Inferior parietal cortex (tissue), 1 donor: ENCODE measurements around the gene CMYA5.
"Not testable (repeated sequence)": the region's sequence is repeated elsewhere in the genome, so short reads cannot be mapped to it uniquely, and the experiment has no call there.

Source experiments
- DNase-seq: peaks from one replicate; pipeline ENCODE4 v3.0.0-alpha.2; 2016; ENCODE audit errors: extremely low spot score

CMYA5 gene

GRCh38 chr5:79689541-79690466 is at the start of gene CMYA5:
TSS of gene CMYA5 (plus strand) at chr5:79689836. CDS start at chr5:79689908, 72 bp downstream.
- DNase-seq: no peak

GRCh38 chr5:79640571-79641055 is 49.0 kb upstream of the CMYA5 start:
- DNase-seq: no peak

- DNase-seq: no peak
Measured at GRCh38 chr5:79641414-79641813, 48.2 kb upstream of the CMYA5 start.

GRCh38 chr5:79642210-79642609 is 47.4 kb upstream of the CMYA5 start:
- no peak for DNase-seq

GRCh38 chr5:79653843-79654242 is 35.8 kb upstream of the CMYA5 start:
- no peak for DNase-seq

GRCh38 chr5:79663212-79663611 is 26.4 kb upstream of the CMYA5 start:
- no peak for DNase-seq

GRCh38 chr5:79666758-79667157 is 22.9 kb upstream of the CMYA5 start:
- peak; percentile 4 for DNase-seq

GRCh38 chr5:79672392-79672791 is 17.2 kb upstream of the CMYA5 start:
- no peak for DNase-seq

GRCh38 chr5:79676354-79676753 is 13.3 kb upstream of the CMYA5 start:
- not testable (repeated sequence) for DNase-seq

GRCh38 chr5:79682102-79682501 is 7.5 kb upstream of the CMYA5 start:
- DNase-seq: not testable (repeated sequence)

- DNase-seq: no peak
Measured at GRCh38 chr5:79684782-79685181, 4.9 kb upstream of the CMYA5 start.

- DNase-seq: no peak
Measured at GRCh38 chr5:79685627-79686026, 4.0 kb upstream of the CMYA5 start.

- no peak for DNase-seq
Measured at GRCh38 chr5:79686799-79687198, 2.8 kb upstream of the CMYA5 start.

- DNase-seq: no peak
Measured at GRCh38 chr5:79687889-79688288, 1.7 kb upstream of the CMYA5 start.

GRCh38 chr5:79691007-79691406 is 1.4 kb downstream of the CMYA5 start:
- DNase-seq: no peak

- DNase-seq: no peak
Measured at GRCh38 chr5:79692596-79692995, 3.0 kb downstream of the CMYA5 start.

- no peak for DNase-seq
Measured at GRCh38 chr5:79694183-79694582, 4.5 kb downstream of the CMYA5 start.

GRCh38 chr5:79694652-79695051 is 5.0 kb downstream of the CMYA5 start:
- DNase-seq: no peak

GRCh38 chr5:79695526-79695925 is 5.9 kb downstream of the CMYA5 start:
- DNase-seq: no peak

- no peak for DNase-seq
Measured at GRCh38 chr5:79697222-79698170, 7.9 kb downstream of the CMYA5 start.

GRCh38 chr5:79699763-79700400 is 10.2 kb downstream of the CMYA5 start:
- DNase-seq: no peak
